HepG2 (cell line): Measurements from ENCODE around the gene CBX2. TPM values are rescaled to one million over a fixed set of nuclear protein-coding genes. Genes with fewer than 3 reads are reported as not detected.

Source experiments
- polyA plus RNA-seq, 8 experiments: library from polyadenylated mRNA; depleted of rRNA in 3 of 8; stranded (reverse) in 7 of 8; unstranded in 1 of 8; fragments of >200 nt; fragmentation: Illumina TruSeq in 4 of 8; extraction: Trizol in 4 of 8; gene quantifications; 2 replicates each; pipeline versions ENCODE4 v1.2.1 to v1.2.3, GENCODE V29; 2011 to 2016; ENCODE audit warnings: low read depth in 4 of 8, missing spikeins in 1 of 8, mixed read lengths in 1 of 8; ENCODE audit not compliant: insufficient read depth in 1 of 8
- total RNA-seq, 5 experiments: library from RNA; depleted of rRNA; stranded (reverse); fragments of >200 nt; fragmentation: Illumina TruSeq; extraction: Trizol; gene quantifications; 2 replicates each; pipeline ENCODE4 v1.2.3, GENCODE V29; 2016; ENCODE audit warnings: low read depth in 1 of 5

CBX2 gene
- total and polyA plus RNA-seq, 2 of the 13 experiments (the other 11 are each of a cell fraction or from before 2014, with no cell fraction given): 14.5 to 31.1 TPM

Other genes starting within 250 kb of the CBX2 start
- gene RBFOX3, start 167.1 kb upstream of the CBX2 start, total RNA-seq (2016; rRNA removed; fragmentation: Illumina TruSeq; extraction: Trizol): not detected in 2 replicates
- gene RBFOX3, start 167.1 kb upstream of the CBX2 start, polyA plus RNA-seq (2011; rRNA removed): not detected in 2 replicates
- 0.76 and 2.2 TPM in 2 replicates for gene ENPP7, start 47.2 kb upstream of the CBX2 start, total RNA-seq (2016; rRNA removed; fragmentation: Illumina TruSeq; extraction: Trizol)
- gene ENPP7, start 47.2 kb upstream of the CBX2 start, polyA plus RNA-seq (2011; rRNA removed): 1.1 and 2.2 TPM in 2 replicates
- 12.0 and 12.6 TPM in 2 replicates for gene CBX8, start 18.9 kb downstream of the CBX2 start, total RNA-seq (2016; rRNA removed; fragmentation: Illumina TruSeq; extraction: Trizol)
- gene CBX8, start 18.9 kb downstream of the CBX2 start, polyA plus RNA-seq (2011; rRNA removed): 0.34 and 0.76 TPM in 2 replicates
- 17.1 and 25.8 TPM in 2 replicates for gene CBX4, start 61.3 kb downstream of the CBX2 start, total RNA-seq (2016; rRNA removed; fragmentation: Illumina TruSeq; extraction: Trizol)
- 50.8 and 61.1 TPM in 2 replicates for gene CBX4, start 61.3 kb downstream of the CBX2 start, polyA plus RNA-seq (2011; rRNA removed)